Loucy (cell line): ENCODE results near the gene LHFPL3.

Experiments used
- CTCF ChIP-seq: fragments of 200-600 bp; sonication (generic); conservative IDR thresholded peaks from 2 replicates; pipeline ENCODE4 v1.5.1; 2014; ENCODE audit warnings: mild to moderate bottlenecking, antibody characterized with exemption, low read length
- EZH2phosphoT487 ChIP-seq: fragments of 200-600 bp; IDR thresholded peaks from 2 replicates; pipeline ENCODE4 v1.6.1; 2018; ENCODE audit warnings: antibody characterized with exemption, mild to moderate bottlenecking, moderate library complexity, borderline replicate concordance

GRCh38 chr7:104534149-104534548, 205.7 kb downstream of the LHFPL3 start:
- no peak for TF ChIP-seq CTCF
- TF ChIP-seq EZH2phosphoT487 = no peak
